HCT116 (cell line): ENCODE results near the gene B4GALNT3. TPM values are rescaled to one million over a fixed set of nuclear protein-coding genes. Genes with fewer than 3 reads are reported as not detected.

ENCODE experiments used
- ATAC-seq: fragments of 200-7000 bp; cut with Tn5 transposase; 2 replicates; pipeline ENCODE4 v1.9.1; 2020; ENCODE audit warnings: mild to moderate bottlenecking, moderate library complexity
- BruUV-seq: library from RNA; stranded (reverse); fragments of 400-500 nt; replicated peaks from 2 replicates; lab custom pipeline; 2021; lab: Mats Ljungman, UMichigan
- CTCF ChIA-PET: fragments of 300-600 bp; sonication (Branson Sonifier 250); formaldehyde crosslinking; loops from one replicate; lab custom pipeline; 2021; ENCODE audit warnings: antibody characterized with exemption; lab: Charles Lee
- POLR2A ChIA-PET: fragments of 300-600, 350-600 bp; sonication (Branson Sonifier 250); formaldehyde crosslinking; loops from one replicate; lab custom pipeline; 2021; ENCODE audit warnings: antibody characterized with exemption; lab: Charles Lee
- RAD21 ChIA-PET, 2 experiments: fragments of 300-600 bp; sonication (Branson Sonifier 250); formaldehyde crosslinking; loops; one replicate each; lab custom pipeline; 2023; ENCODE audit warnings: low total read pairs in 2 of 2; ENCODE audit not compliant: uncharacterized antibody in 2 of 2, unreplicated experiment in 2 of 2, low non-redundant PET in 1 of 2; lab: Charles Lee
- DNase-seq: peaks from one replicate; pipeline ENCODE4 v3.0.0-alpha.2; 2010; ENCODE audit warnings: low read depth, low spot score
- H2AFZ ChIP-seq: fragments of 200-600 bp; shearing (Covaris generic), sonication (generic); 2 replicates; pipeline ENCODE4 v1.6.1; 2017; ENCODE audit warnings: low read depth, mixed run types, mixed read lengths, antibody characterized with exemption, low read length; ENCODE audit not compliant: poor library complexity, severe bottlenecking
- H3K27ac ChIP-seq: 2 replicates; pipeline ENCODE4 v1.5.1; 2012; ENCODE audit warnings: low read depth, low read length
- H3K27me3 ChIP-seq: fragments of 200-600 bp; sonication (generic); 2 replicates; pipeline ENCODE4 v1.6.1; 2016; ENCODE audit warnings: mixed run types, low read length, mixed read lengths; ENCODE audit not compliant: insufficient read depth
- H3K36me3 ChIP-seq, 2 experiments: fragments of 200-500 bp in 1 of 2; fragments of 200-600 bp in 1 of 2; sonication (Bioruptor generic) in 1 of 2; sonication (generic) in 1 of 2; 2 replicates each; pipeline versions ENCODE4 v1.5.1 to v1.6.1; 2014 to 2016; ENCODE audit warnings: low read length in 2 of 2, inconsistent platforms in 1 of 2, mixed read lengths in 1 of 2, mixed run types in 1 of 2; ENCODE audit not compliant: insufficient read depth in 2 of 2, control insufficient read depth in 1 of 2
- H3K4me1 ChIP-seq, 2 experiments: fragments of 200-600 bp in 1 of 2; sonication (generic) in 1 of 2; 2 replicates each; pipeline versions ENCODE4 v1.5.1 to v1.6.1; 2012 to 2017; ENCODE audit warnings: low read length in 2 of 2, inconsistent platforms in 1 of 2, mild to moderate bottlenecking in 1 of 2, mixed read lengths in 1 of 2, mixed run types in 1 of 2, moderate library complexity in 1 of 2; ENCODE audit not compliant: insufficient read depth in 2 of 2, control insufficient read depth in 1 of 2
- H3K4me2 ChIP-seq: fragments of 200-600 bp; sonication (generic); 2 replicates; pipeline ENCODE4 v1.6.1; 2017; ENCODE audit warnings: mixed run types, low read length, mixed read lengths
- H3K4me3 ChIP-seq, 2 experiments: fragments of 200-600 bp in 1 of 2; sonication (generic) in 1 of 2; replicated peaks in 1 of 2; 2 replicates each; pipeline ENCODE4 v1.5.1; 2011 to 2016; ENCODE audit warnings: low read length in 2 of 2, control low read depth in 1 of 2, low read depth in 1 of 2, mild to moderate bottlenecking in 1 of 2, mixed read lengths in 1 of 2, mixed run types in 1 of 2
- H3K79me2 ChIP-seq: fragments of 200-600 bp; sonication (generic); 2 replicates; pipeline ENCODE4 v1.6.1; 2017; ENCODE audit warnings: mild to moderate bottlenecking, mixed run types, low read length, moderate library complexity, mixed read lengths; ENCODE audit not compliant: insufficient read depth
- H3K9ac ChIP-seq: fragments of 200-600 bp; sonication (generic); 2 replicates; pipeline ENCODE4 v1.6.1; 2016; ENCODE audit warnings: low read length, mixed read lengths
- H3K9me2 ChIP-seq: fragments of 200-600 bp; sonication (generic), shearing (Covaris generic); 2 replicates; pipeline ENCODE4 v1.6.1; 2017; ENCODE audit warnings: mixed run types, mild to moderate bottlenecking, moderate library complexity; ENCODE audit not compliant: insufficient read depth
- H3K9me3 ChIP-seq, 2 experiments: fragments of 200-500 bp in 1 of 2; fragments of 200-600 bp in 1 of 2; sonication (Bioruptor generic) in 1 of 2; sonication (generic) in 1 of 2; 2 replicates each; pipeline ENCODE4 v1.6.1; 2014 to 2017; ENCODE audit warnings: low read length in 2 of 2, mixed read lengths in 2 of 2, inconsistent platforms in 1 of 2, low read depth in 1 of 2, mild to moderate bottlenecking in 1 of 2, mixed run types in 1 of 2, moderate library complexity in 1 of 2; ENCODE audit not compliant: control insufficient read depth in 1 of 2, insufficient read depth in 1 of 2
- H4K20me1 ChIP-seq: fragments of 200-600 bp; sonication (generic), shearing (Covaris generic); 2 replicates; pipeline ENCODE4 v1.6.1; 2017; ENCODE audit warnings: mixed run types, mild to moderate bottlenecking, moderate library complexity; ENCODE audit not compliant: insufficient read depth
- CBX3 ChIP-seq: IDR thresholded peaks from 2 replicates; pipeline ENCODE4 v1.6.1; 2012; ENCODE audit warnings: low read depth
- CEBPB ChIP-seq: IDR thresholded peaks from 2 replicates; pipeline ENCODE4 v1.6.1; 2012; ENCODE audit warnings: low read depth
- EGR1 ChIP-seq: IDR thresholded peaks from 2 replicates; pipeline ENCODE4 v1.6.1; 2012; ENCODE audit warnings: low read depth
- ELF1 ChIP-seq: IDR thresholded peaks from 2 replicates; pipeline ENCODE4 v1.6.1; 2012; ENCODE audit warnings: low read depth, borderline replicate concordance
- EZH2 ChIP-seq: fragments of 200-600 bp; sonication (generic); IDR thresholded peaks from 2 replicates; pipeline ENCODE4 v1.6.1; 2017; ENCODE audit warnings: antibody characterized with exemption, mixed run types
- FOSL1 ChIP-seq: IDR thresholded peaks from 2 replicates; pipeline ENCODE4 v1.6.1; 2012; ENCODE audit warnings: low read depth
- JUND ChIP-seq: IDR thresholded peaks from 2 replicates; pipeline ENCODE4 v1.6.1; 2012
- POLR2A ChIP-seq: IDR thresholded peaks from 2 replicates; pipeline ENCODE4 v1.7.0; 2011; ENCODE audit warnings: borderline replicate concordance; ENCODE audit not compliant: insufficient read depth, insufficient read length; ENCODE audit errors: extremely low read depth
- RAD21 ChIP-seq: IDR thresholded peaks from 2 replicates; pipeline ENCODE4 v1.6.1; 2012; ENCODE audit warnings: low read depth, mild to moderate bottlenecking
- SIN3A ChIP-seq: IDR thresholded peaks from 2 replicates; pipeline ENCODE4 v1.6.1; 2012; ENCODE audit warnings: low read depth
- SP1 ChIP-seq: IDR thresholded peaks from 2 replicates; pipeline ENCODE4 v1.6.1; 2012; ENCODE audit warnings: low read depth
- SRF ChIP-seq: IDR thresholded peaks from 2 replicates; pipeline ENCODE4 v1.6.1; 2012; ENCODE audit warnings: low read depth
- TCF7L2 ChIP-seq: IDR thresholded peaks from 2 replicates; pipeline ENCODE4 v1.7.0; 2011; ENCODE audit warnings: borderline replicate concordance, inconsistent platforms; ENCODE audit not compliant: insufficient read depth, insufficient read length; ENCODE audit errors: extremely low read depth
- YY1 ChIP-seq: IDR thresholded peaks from 2 replicates; pipeline ENCODE4 v1.6.1; 2011; ENCODE audit warnings: low read length, low read depth, moderate library complexity, mild to moderate bottlenecking; ENCODE audit not compliant: insufficient replicate concordance; ENCODE audit errors: extremely low read depth
- ZFX ChIP-seq: fragments of 450-650 bp; IDR thresholded peaks from 2 replicates; pipeline ENCODE4 v1.6.1; 2017
- intact Hi-C: fragments of 100-400 bp; cut with micrococcal nuclease; formaldehyde crosslinking; loops from 2 replicates; pipeline ENCODE4 v1.10.0; 2022
- total RNA-seq: library from RNA; stranded (reverse); gene quantifications from one replicate; pipeline ENCODE4 v1.2.1, GENCODE V29; 2021; ENCODE audit not compliant: unreplicated experiment
- TF ChIP-seq, protein P1 (sequence below): IDR thresholded peaks from 2 replicates; pipeline ENCODE4 v1.6.1; 2011; ENCODE audit warnings: mild to moderate bottlenecking, low read length, moderate library complexity; ENCODE audit not compliant: insufficient replicate concordance; ENCODE audit errors: extremely low read depth
- TF ChIP-seq, protein P2 (sequence below): IDR thresholded peaks from 2 replicates; pipeline ENCODE4 v1.6.1; 2012
- TF ChIP-seq, protein P3 (sequence below): IDR thresholded peaks from 2 replicates; pipeline ENCODE4 v1.6.1; 2012

B4GALNT3 gene
- total RNA-seq, 1 experiment from 2014 or later = 18.2 TPM

DNA sequence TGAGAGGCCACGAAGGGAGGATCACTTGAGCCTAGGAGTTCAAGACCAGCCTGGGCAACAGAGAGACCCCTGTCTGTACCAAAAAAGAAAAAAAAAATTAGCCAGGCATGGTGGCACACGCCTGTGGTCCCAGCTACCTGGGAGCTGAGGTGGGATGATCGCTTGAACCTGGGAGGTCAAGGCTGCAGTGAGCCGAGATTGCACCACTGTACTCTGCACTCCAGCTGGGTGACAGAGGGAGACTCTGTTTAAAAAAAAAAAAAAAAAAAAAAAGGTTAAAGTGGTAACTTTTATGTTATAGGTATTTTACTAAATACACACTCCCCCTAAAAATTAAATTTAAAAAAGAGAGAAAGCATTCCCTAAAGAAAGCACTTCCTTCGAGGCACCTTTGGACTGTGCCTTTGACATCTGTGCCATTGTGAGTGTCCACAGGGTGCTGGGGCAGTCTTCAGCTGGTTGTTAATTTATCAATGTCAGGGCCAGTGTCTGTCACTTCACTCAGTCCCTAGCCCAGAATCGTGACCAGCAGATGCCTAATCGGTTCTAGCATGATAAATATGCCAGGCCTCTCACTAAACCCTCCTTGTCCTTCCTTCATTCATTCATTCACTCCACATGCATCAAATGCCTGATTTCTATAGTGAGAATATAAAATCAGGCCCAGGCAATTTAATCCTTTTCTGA is 63.1 kb downstream of the B4GALNT3 start:
- Histone ChIP-seq H4K20me1 (no peaks in the 10 kb centered on the region), H3K27me3 (no peaks in the 10 kb centered on the region), H3K4me2 (no peak overlapping the region), H3K9me2 (no peaks in the 10 kb centered on the region), H3K27ac (no peak overlapping the region), H3K4me1 (no peaks in the 10 kb centered on the region), H3K79me2 (no peaks in the 10 kb centered on the region), H3K9me3 (no peaks in the 10 kb centered on the region), H3K36me3 (no peaks in the 10 kb centered on the region), H3K4me3 (no peak overlapping the region), H3K9ac (no peak overlapping the region), H2AFZ (no peak overlapping the region)
- DNase-seq (no peak), ATAC-seq (no peak)
- ChIA-PET POLR2A (no interaction called here), RAD21 (no interaction called here), CTCF (interaction anchor here (0.5 kb wide), 1 partner anchor 13 kb away, joined by 3 read pairs; no protein-coding TSS in a partner anchor)
- intact Hi-C loops = no loop called here
- no TSS peak for BruUV-seq
- TF ChIP-seq EZH2 (no peak), SRF (no peak), FOSL1 (no peak)

DNA sequence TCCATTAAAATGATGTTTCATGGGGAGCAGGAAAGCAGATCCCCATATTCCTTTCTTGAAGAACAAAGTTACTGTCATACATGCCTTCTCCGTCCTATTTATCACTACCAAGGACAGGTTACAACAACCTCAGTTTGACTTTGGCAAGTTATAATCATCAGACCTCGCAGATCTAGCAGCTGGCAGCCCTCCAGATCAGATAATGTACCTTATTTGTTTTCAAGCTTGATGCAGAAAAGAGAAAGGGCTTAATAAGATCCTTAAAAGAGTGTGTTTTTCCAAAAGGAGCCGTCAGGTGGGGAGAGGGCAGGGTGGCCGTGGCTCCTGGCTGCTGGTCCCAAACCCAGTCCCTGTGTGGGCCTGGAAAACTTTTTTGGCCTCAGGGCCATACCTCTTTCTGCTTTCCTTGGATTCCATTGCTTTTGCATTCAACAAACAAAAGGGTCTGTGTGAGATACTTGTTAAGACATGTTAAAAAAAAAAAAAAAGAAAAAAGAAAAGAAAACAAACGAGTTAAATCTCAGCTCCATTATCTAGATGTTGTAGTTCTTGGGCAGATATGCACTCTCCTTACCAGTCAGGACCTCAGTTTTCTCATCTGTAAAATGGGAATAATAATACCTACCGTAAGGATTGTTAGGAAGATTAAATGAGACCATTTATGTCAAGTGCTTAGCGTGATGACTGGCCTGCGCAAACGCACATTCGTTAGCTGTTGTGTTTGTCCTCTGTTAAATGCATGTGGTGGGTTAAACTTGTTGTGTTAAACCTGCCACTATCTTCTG is 64.6 kb downstream of the B4GALNT3 start:
- Histone ChIP-seq H3K27ac (no peak overlapping the region), H3K36me3 (no peaks in the 10 kb centered on the region), H4K20me1 (no peaks in the 10 kb centered on the region), H3K9me2 (no peaks in the 10 kb centered on the region), H3K4me2 (no peak overlapping the region), H3K79me2 (no peaks in the 10 kb centered on the region), H3K4me3 (no peak overlapping the region), H3K9ac (no peak overlapping the region), H3K4me1 (no peaks in the 10 kb centered on the region), H2AFZ (no peak overlapping the region), H3K27me3 (no peaks in the 10 kb centered on the region), H3K9me3 (peaks cover 0 to 3% of the 10 kb centered on the region in 2 experiments; a peak in 2 of 4 replicates)
- ChIA-PET RAD21 (no interaction called here), CTCF (no interaction called here), POLR2A (no interaction called here)
- ATAC-seq = no peak
- TF ChIP-seq CEBPB = no peak
- TF ChIP-seq POLR2A = no peak
- no peak for TF ChIP-seq SIN3A
- no peak for TF ChIP-seq ZFX
- TF ChIP-seq JUND = no peak
- no peak for TF ChIP-seq EZH2
- TF ChIP-seq CBX3 = no peak
- TF ChIP-seq EGR1 = no peak
- TF ChIP-seq RAD21 = no peak
- TF ChIP-seq, protein P1, sequence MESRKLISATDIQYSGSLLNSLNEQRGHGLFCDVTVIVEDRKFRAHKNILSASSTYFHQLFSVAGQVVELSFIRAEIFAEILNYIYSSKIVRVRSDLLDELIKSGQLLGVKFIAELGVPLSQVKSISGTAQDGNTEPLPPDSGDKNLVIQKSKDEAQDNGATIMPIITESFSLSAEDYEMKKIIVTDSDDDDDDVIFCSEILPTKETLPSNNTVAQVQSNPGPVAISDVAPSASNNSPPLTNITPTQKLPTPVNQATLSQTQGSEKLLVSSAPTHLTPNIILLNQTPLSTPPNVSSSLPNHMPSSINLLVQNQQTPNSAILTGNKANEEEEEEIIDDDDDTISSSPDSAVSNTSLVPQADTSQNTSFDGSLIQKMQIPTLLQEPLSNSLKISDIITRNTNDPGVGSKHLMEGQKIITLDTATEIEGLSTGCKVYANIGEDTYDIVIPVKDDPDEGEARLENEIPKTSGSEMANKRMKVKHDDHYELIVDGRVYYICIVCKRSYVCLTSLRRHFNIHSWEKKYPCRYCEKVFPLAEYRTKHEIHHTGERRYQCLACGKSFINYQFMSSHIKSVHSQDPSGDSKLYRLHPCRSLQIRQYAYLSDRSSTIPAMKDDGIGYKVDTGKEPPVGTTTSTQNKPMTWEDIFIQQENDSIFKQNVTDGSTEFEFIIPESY = no peak
- no peak for TF ChIP-seq YY1
- TF ChIP-seq ELF1 = no peak
- TF ChIP-seq FOSL1 = no peak
- no peak for TF ChIP-seq SRF
- TF ChIP-seq TCF7L2 = no peak
- TF ChIP-seq, protein P2, sequence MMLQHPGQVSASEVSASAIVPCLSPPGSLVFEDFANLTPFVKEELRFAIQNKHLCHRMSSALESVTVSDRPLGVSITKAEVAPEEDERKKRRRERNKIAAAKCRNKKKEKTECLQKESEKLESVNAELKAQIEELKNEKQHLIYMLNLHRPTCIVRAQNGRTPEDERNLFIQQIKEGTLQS = no peak
- TF ChIP-seq SP1 = no peak
- TF ChIP-seq, protein P3, sequence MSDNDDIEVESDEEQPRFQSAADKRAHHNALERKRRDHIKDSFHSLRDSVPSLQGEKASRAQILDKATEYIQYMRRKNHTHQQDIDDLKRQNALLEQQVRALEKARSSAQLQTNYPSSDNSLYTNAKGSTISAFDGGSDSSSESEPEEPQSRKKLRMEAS = no peak
- DNase-seq = no peak
- intact Hi-C loops = no loop called here
- BruUV-seq = no TSS peak
